SU-DHL-6 (cell line): Measurements from ENCODE around the gene EEPD1.

Source experiments
- H2AFZ ChIP-seq: fragments of 200-600 bp; sonication (generic); 2 replicates; pipeline ENCODE4 v1.6.1; 2014; ENCODE audit warnings: low read depth, mild to moderate bottlenecking, moderate library complexity, mixed read lengths, antibody characterized with exemption, low read length; ENCODE audit not compliant: severe bottlenecking
- H3F3A ChIP-seq: fragments of 200-600 bp; shearing (Covaris generic); 2 replicates; pipeline ENCODE4 v1.6.0; 2016; ENCODE audit warnings: antibody characterized with exemption, mild to moderate bottlenecking; ENCODE audit not compliant: insufficient read depth
- H3K27ac ChIP-seq: fragments of 200-600 bp; sonication (generic); 2 replicates; pipeline ENCODE4 v1.5.1; 2016; ENCODE audit warnings: low read depth, mild to moderate bottlenecking, low read length, moderate library complexity, mixed read lengths
- H3K27me3 ChIP-seq: fragments of 200-600 bp; sonication (generic), shearing (Covaris generic); 2 replicates; pipeline ENCODE4 v1.6.0; 2014; ENCODE audit warnings: mild to moderate bottlenecking, low read length
- H3K36me3 ChIP-seq: fragments of 200-600 bp; sonication (generic); 2 replicates; pipeline ENCODE4 v1.6.1; 2014; ENCODE audit warnings: mild to moderate bottlenecking, low read length, mixed read lengths
- H3K4me2 ChIP-seq: fragments of 300-600, 200-600 bp; shearing (Covaris generic), sonication (generic); 2 replicates; pipeline ENCODE4 v1.6.0; 2014; ENCODE audit warnings: low read length, low read depth, mild to moderate bottlenecking; ENCODE audit not compliant: poor library complexity, severe bottlenecking
- H3K4me3 ChIP-seq: fragments of 200-600 bp; sonication (generic); 2 replicates; pipeline ENCODE4 v1.5.1; 2014; ENCODE audit warnings: antibody characterized with exemption, low read length, mild to moderate bottlenecking, mixed read lengths; ENCODE audit not compliant: insufficient read depth, poor library complexity, severe bottlenecking
- H3K79me2 ChIP-seq: fragments of 200-600 bp; sonication (generic); 2 replicates; pipeline ENCODE4 v1.6.1; 2014; ENCODE audit warnings: mild to moderate bottlenecking, low read length, moderate library complexity; ENCODE audit not compliant: insufficient read depth
- H3K9ac ChIP-seq: fragments of 200-600 bp; sonication (generic); 2 replicates; pipeline ENCODE4 v1.7.0; 2014; ENCODE audit warnings: mild to moderate bottlenecking, low read length
- H3K9me2 ChIP-seq: fragments of 200-600 bp; sonication (generic); replicated peaks from 2 replicates; pipeline ENCODE4 v1.6.1; 2014; ENCODE audit warnings: low read length; ENCODE audit not compliant: insufficient read depth
- H3K9me3 ChIP-seq: fragments of 200-600 bp; sonication (generic); 2 replicates; pipeline ENCODE4 v1.6.1; 2014; ENCODE audit warnings: low read length, mixed read lengths; ENCODE audit not compliant: insufficient read depth
- H4K20me1 ChIP-seq: fragments of 200-600 bp; sonication (generic); 2 replicates; pipeline ENCODE4 v1.6.1; 2014; ENCODE audit warnings: low read depth, mild to moderate bottlenecking, antibody characterized with exemption, low read length, moderate library complexity, mixed read lengths
- EZH2phosphoT487 ChIP-seq: fragments of 200-600 bp; sonication (generic), shearing (Covaris generic); conservative IDR thresholded peaks from 2 replicates; pipeline ENCODE4 v1.6.1; 2018; ENCODE audit warnings: mild to moderate bottlenecking, antibody characterized with exemption, low read length, moderate library complexity, mixed read lengths
- TF ChIP-seq, protein P1 (sequence below): fragments of 200-600 bp; sonication (generic); IDR thresholded peaks from one replicate; pipeline ENCODE4 v1.5.1; 2017; ENCODE audit warnings: antibody characterized with exemption, mild to moderate bottlenecking, low read length, moderate library complexity; ENCODE audit not compliant: insufficient read depth, poor library complexity, severe bottlenecking

The EEPD1 gene

GRCh38 chr7:36135700-36136099 lies 17.4 kb upstream of the EEPD1 start:
- Histone ChIP-seq H3K4me2 (no peak overlapping the region), H3K27ac (no peak overlapping the region), H3K4me3 (no peak overlapping the region), H4K20me1 (no peaks in the 10 kb centered on the region), H2AFZ (no peak overlapping the region), H3K27me3 (no peaks in the 10 kb centered on the region), H3K9me3 (no peaks in the 10 kb centered on the region), H3F3A (no peaks in the 10 kb centered on the region), H3K79me2 (no peaks in the 10 kb centered on the region), H3K9ac (no peak overlapping the region), H3K9me2 (no peaks in the 10 kb centered on the region), H3K36me3 (no peaks in the 10 kb centered on the region)
- TF ChIP-seq, protein P1, sequence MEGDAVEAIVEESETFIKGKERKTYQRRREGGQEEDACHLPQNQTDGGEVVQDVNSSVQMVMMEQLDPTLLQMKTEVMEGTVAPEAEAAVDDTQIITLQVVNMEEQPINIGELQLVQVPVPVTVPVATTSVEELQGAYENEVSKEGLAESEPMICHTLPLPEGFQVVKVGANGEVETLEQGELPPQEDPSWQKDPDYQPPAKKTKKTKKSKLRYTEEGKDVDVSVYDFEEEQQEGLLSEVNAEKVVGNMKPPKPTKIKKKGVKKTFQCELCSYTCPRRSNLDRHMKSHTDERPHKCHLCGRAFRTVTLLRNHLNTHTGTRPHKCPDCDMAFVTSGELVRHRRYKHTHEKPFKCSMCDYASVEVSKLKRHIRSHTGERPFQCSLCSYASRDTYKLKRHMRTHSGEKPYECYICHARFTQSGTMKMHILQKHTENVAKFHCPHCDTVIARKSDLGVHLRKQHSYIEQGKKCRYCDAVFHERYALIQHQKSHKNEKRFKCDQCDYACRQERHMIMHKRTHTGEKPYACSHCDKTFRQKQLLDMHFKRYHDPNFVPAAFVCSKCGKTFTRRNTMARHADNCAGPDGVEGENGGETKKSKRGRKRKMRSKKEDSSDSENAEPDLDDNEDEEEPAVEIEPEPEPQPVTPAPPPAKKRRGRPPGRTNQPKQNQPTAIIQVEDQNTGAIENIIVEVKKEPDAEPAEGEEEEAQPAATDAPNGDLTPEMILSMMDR: no peak
- no peak for TF ChIP-seq EZH2phosphoT487

- TF ChIP-seq, protein P1: no peak
- no peak for TF ChIP-seq EZH2phosphoT487
- no peak overlapping the region for H2AFZ ChIP-seq
- H3F3A ChIP-seq: no peaks in the 10 kb centered on the region
- no peaks in the 10 kb centered on the region for H3K79me2 ChIP-seq
- no peak overlapping the region for H3K4me3 ChIP-seq
- no peak overlapping the region for H3K27ac ChIP-seq
- H3K9me2 ChIP-seq: no peaks in the 10 kb centered on the region
- no peak overlapping the region for H3K9ac ChIP-seq
- no peaks in the 10 kb centered on the region for H4K20me1 ChIP-seq
- H3K4me2 ChIP-seq: no peak overlapping the region
- H3K36me3 ChIP-seq: no peaks in the 10 kb centered on the region
- H3K27me3 ChIP-seq: no peaks in the 10 kb centered on the region
- no peaks in the 10 kb centered on the region for H3K9me3 ChIP-seq
Observed at GRCh38 chr7:36137258-36137657, 15.8 kb upstream of the EEPD1 start.

DNA sequence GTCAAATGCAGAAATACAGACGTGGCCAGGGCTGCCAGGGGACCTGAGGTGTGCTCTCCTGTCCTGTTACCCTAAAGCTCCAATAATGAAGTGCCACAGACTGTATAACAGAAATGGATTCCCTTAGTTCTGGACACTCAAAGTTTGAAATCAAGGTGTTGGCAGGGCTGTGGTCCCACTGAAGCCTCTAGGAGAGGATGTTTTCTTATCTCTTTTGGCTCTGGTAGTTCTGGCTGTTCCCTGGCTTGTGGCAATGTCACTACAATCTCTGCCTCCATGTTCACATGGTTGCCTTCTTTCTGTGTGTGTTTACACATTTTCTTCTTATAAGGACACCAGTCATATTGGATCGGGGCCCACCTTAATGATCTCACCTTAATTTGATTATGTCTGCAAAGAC lies 15.3 kb upstream of the EEPD1 start:
- Histone ChIP-seq H2AFZ (no peak overlapping the region), H3K79me2 (no peaks in the 10 kb centered on the region), H3K4me3 (no peak overlapping the region), H3K9ac (no peak overlapping the region), H3K9me3 (no peaks in the 10 kb centered on the region), H3K27me3 (no peaks in the 10 kb centered on the region), H3K36me3 (no peaks in the 10 kb centered on the region), H3K9me2 (no peaks in the 10 kb centered on the region), H3F3A (no peaks in the 10 kb centered on the region), H4K20me1 (no peaks in the 10 kb centered on the region), H3K4me2 (no peak overlapping the region), H3K27ac (no peak overlapping the region)
- TF ChIP-seq, protein P1: no peak
- no peak for TF ChIP-seq EZH2phosphoT487
